WTC11 (cell line): Measurements from ENCODE around the gene CUL1.

ENCODE experiments used
- ATF2 ChIP-seq: sonication (generic); formaldehyde crosslinking; IDR thresholded peaks from 2 replicates; pipeline ENCODE4 v1.8.1; 2022; ENCODE audit warnings: low read depth, missing genetic modification reagents, borderline replicate concordance
- CTCF ChIP-seq: fragments of 200-600 bp; IDR thresholded peaks from 2 replicates; pipeline ENCODE4 v1.8.0; 2022; ENCODE audit warnings: antibody characterized with exemption
- IRF1 ChIP-seq: sonication (generic); formaldehyde crosslinking; IDR thresholded peaks from 2 replicates; pipeline ENCODE4 v1.8.0; 2023; ENCODE audit warnings: missing genetic modification reagents
- SP1 ChIP-seq: sonication (generic); formaldehyde crosslinking; conservative IDR thresholded peaks from 2 replicates; pipeline ENCODE4 v1.8.1; 2022; ENCODE audit warnings: missing genetic modification reagents
- TCF7 ChIP-seq: sonication (generic); formaldehyde crosslinking; IDR thresholded peaks from 2 replicates; pipeline ENCODE4 v1.8.0; 2022; ENCODE audit warnings: mild to moderate bottlenecking, low read depth, missing genetic modification reagents, moderate library complexity
- TF ChIP-seq, protein P1 (sequence below): sonication (generic); formaldehyde crosslinking; IDR thresholded peaks from 2 replicates; pipeline ENCODE4 v1.8.1; 2022; ENCODE audit warnings: low read depth, mild to moderate bottlenecking, moderate library complexity, missing genetic modification reagents, borderline replicate concordance
- TF ChIP-seq, protein P2 (sequence below): fragments of 250-450 bp; sonication (Bioruptor Pico); IDR thresholded peaks from 2 replicates; pipeline ENCODE4 v1.9.0; 2021; ENCODE audit warnings: mild to moderate bottlenecking
- TF ChIP-seq, protein P3 (sequence below): sonication (generic); formaldehyde crosslinking; IDR thresholded peaks from 2 replicates; pipeline ENCODE4 v1.8.0; 2022; ENCODE audit warnings: mild to moderate bottlenecking, missing genetic modification reagents

GRCh38 chr7:148806187-148806586 is 107.5 kb downstream of the CUL1 start:
- TF ChIP-seq CTCF: no peak
- no peak for TF ChIP-seq TCF7
- no peak for TF ChIP-seq ATF2 (CRISPR knock-in tag)
- TF ChIP-seq, protein P1, sequence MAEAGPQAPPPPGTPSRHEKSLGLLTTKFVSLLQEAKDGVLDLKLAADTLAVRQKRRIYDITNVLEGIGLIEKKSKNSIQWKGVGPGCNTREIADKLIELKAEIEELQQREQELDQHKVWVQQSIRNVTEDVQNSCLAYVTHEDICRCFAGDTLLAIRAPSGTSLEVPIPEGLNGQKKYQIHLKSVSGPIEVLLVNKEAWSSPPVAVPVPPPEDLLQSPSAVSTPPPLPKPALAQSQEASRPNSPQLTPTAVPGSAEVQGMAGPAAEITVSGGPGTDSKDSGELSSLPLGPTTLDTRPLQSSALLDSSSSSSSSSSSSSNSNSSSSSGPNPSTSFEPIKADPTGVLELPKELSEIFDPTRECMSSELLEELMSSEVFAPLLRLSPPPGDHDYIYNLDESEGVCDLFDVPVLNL (CRISPR knock-in tag): no peak
- TF ChIP-seq IRF1: no peak
- TF ChIP-seq SP1: no peak
- TF ChIP-seq, protein P2, sequence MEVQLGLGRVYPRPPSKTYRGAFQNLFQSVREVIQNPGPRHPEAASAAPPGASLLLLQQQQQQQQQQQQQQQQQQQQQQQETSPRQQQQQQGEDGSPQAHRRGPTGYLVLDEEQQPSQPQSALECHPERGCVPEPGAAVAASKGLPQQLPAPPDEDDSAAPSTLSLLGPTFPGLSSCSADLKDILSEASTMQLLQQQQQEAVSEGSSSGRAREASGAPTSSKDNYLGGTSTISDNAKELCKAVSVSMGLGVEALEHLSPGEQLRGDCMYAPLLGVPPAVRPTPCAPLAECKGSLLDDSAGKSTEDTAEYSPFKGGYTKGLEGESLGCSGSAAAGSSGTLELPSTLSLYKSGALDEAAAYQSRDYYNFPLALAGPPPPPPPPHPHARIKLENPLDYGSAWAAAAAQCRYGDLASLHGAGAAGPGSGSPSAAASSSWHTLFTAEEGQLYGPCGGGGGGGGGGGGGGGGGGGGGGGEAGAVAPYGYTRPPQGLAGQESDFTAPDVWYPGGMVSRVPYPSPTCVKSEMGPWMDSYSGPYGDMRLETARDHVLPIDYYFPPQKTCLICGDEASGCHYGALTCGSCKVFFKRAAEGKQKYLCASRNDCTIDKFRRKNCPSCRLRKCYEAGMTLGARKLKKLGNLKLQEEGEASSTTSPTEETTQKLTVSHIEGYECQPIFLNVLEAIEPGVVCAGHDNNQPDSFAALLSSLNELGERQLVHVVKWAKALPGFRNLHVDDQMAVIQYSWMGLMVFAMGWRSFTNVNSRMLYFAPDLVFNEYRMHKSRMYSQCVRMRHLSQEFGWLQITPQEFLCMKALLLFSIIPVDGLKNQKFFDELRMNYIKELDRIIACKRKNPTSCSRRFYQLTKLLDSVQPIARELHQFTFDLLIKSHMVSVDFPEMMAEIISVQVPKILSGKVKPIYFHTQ: no peak
- TF ChIP-seq, protein P3, sequence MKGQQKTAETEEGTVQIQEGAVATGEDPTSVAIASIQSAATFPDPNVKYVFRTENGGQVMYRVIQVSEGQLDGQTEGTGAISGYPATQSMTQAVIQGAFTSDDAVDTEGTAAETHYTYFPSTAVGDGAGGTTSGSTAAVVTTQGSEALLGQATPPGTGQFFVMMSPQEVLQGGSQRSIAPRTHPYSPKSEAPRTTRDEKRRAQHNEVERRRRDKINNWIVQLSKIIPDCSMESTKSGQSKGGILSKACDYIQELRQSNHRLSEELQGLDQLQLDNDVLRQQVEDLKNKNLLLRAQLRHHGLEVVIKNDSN: no peak
